Liver (tissue), 9 donors: ENCODE results near the gene GPR132. TPM values are rescaled to one million over a fixed set of nuclear protein-coding genes. Genes with fewer than 3 reads are reported as not detected.

ENCODE experiments used
- DNase-seq: peaks from one replicate; pipeline ENCODE4 v3.0.0-alpha.2; 2017; ENCODE audit warnings: low spot score
- H3K27ac ChIP-seq, 2 donors: one replicate each; pipeline ENCODE4 v1.7.0; 2013; ENCODE audit warnings: inconsistent platforms in 2 of 2, low read length in 2 of 2, control low read depth in 1 of 2, low read depth in 1 of 2, mild to moderate bottlenecking in 1 of 2
- H3K27me3 ChIP-seq, 4 donors: one replicate each; pipeline versions ENCODE4 v1.6.1 to v1.7.0; 2013; ENCODE audit warnings: low read length in 3 of 4, inconsistent platforms in 1 of 4, mild to moderate bottlenecking in 1 of 4, moderate library complexity in 1 of 4; ENCODE audit not compliant: control insufficient read depth in 4 of 4, insufficient read depth in 4 of 4
- H3K36me3 ChIP-seq, 4 donors: one replicate each; pipeline versions ENCODE4 v1.6.1 to v1.7.0; 2013; ENCODE audit warnings: low read length in 3 of 4, mild to moderate bottlenecking in 3 of 4, low read depth in 1 of 4, moderate library complexity in 1 of 4; ENCODE audit not compliant: control insufficient read depth in 4 of 4, insufficient read depth in 3 of 4
- H3K4me1 ChIP-seq, 4 donors: one replicate each; pipeline versions ENCODE4 v1.6.1 to v1.7.0; 2013; ENCODE audit warnings: low read length in 3 of 4, mild to moderate bottlenecking in 3 of 4, moderate library complexity in 1 of 4; ENCODE audit not compliant: control insufficient read depth in 4 of 4, insufficient read depth in 4 of 4
- H3K4me3 ChIP-seq, 3 donors: one replicate each; pipeline versions ENCODE4 v1.6.1 to v1.7.0; 2013; ENCODE audit warnings: low read length in 3 of 3, control low read depth in 1 of 3, low read depth in 1 of 3, mild to moderate bottlenecking in 1 of 3
- H3K9ac ChIP-seq, 2 donors: one replicate each; pipeline ENCODE4 v1.7.0; 2013; ENCODE audit warnings: low read length in 2 of 2, mild to moderate bottlenecking in 2 of 2, moderate library complexity in 2 of 2, control low read depth in 1 of 2, low read depth in 1 of 2
- H3K9me3 ChIP-seq, 4 donors: one replicate each; pipeline versions ENCODE4 v1.6.1 to v1.7.0; 2013; ENCODE audit warnings: low read length in 3 of 4; ENCODE audit not compliant: control insufficient read depth in 4 of 4
- CTCF ChIP-seq: fragments of 150-350 bp; IDR thresholded peaks from 2 replicates; pipeline ENCODE4 v1.5.1; 2017; ENCODE audit warnings: improper control_type of control experiment, low read depth, low read length; ENCODE audit not compliant: missing input control
- EGR1 ChIP-seq, 2 donors: IDR thresholded peaks; 2 replicates each; pipeline ENCODE4 v1.6.1; 2016 to 2018; ENCODE audit warnings: antibody characterized with exemption in 2 of 2, low read depth in 2 of 2
- FOXA2 ChIP-seq: IDR thresholded peaks from 2 replicates; pipeline ENCODE4 v1.6.1; 2016; ENCODE audit warnings: antibody characterized with exemption
- HNF4A ChIP-seq, 2 donors: conservative IDR thresholded peaks; 2 replicates each; pipeline ENCODE4 v1.6.1; 2016; ENCODE audit warnings: antibody characterized with exemption in 2 of 2, mild to moderate bottlenecking in 2 of 2
- MAX ChIP-seq: IDR thresholded peaks from 2 replicates; pipeline ENCODE4 v1.6.1; 2016; ENCODE audit warnings: antibody characterized with exemption
- REST ChIP-seq: IDR thresholded peaks from 2 replicates; pipeline ENCODE4 v1.6.1; 2016; ENCODE audit warnings: antibody characterized with exemption, mild to moderate bottlenecking
- RXRA ChIP-seq, 2 donors: IDR thresholded peaks; 2 replicates each; pipeline ENCODE4 v1.6.1; 2017 to 2018; ENCODE audit warnings: antibody characterized with exemption in 2 of 2, mild to moderate bottlenecking in 1 of 2
- WGBS: extraction: QIAGEN DNeasy Blood & Tissue Kit; methylation state at CpG from one replicate; pipeline ENCODE4 v1.1.7; 2013; 5-methylcytosine and 5-hydroxymethylcytosine counted together
- polyA plus RNA-seq, 2 donors: library from polyadenylated mRNA; stranded (reverse) in 1 of 2; unstranded in 1 of 2; fragments of 200-250 nt in 1 of 2; fragments of >200 nt in 1 of 2; fragmentation: Nextera tagmentation in 1 of 2; extraction: Ambion mirVana in 1 of 2; gene quantifications; one replicate each; pipeline versions ENCODE4 v1.2.1 to v1.2.3, GENCODE V29; 2013 to 2015
- total RNA-seq, 2 donors: library from RNA; depleted of rRNA; stranded (reverse); fragments of >200 nt; gene quantifications; one replicate each; pipeline ENCODE4 v1.2.3, GENCODE V29; 2014
- donor health status: healthy.
- donor health status: healthy.
- donor health status: healthy.
- donor health status: healthy.
- donor health status: healthy.

GPR132 gene
- total and polyA plus RNA-seq, 4 donors: 0.32 to 1.2 (median 0.75) TPM

- 12% methylated on average over 20 of the region's 20 CpGs for WGBS
- Histone ChIP-seq H3K9ac (peak overlapping the region; percentile 83 to 87), H3K4me1 (peaks cover 7 to 19% (median 14%) of the 10 kb centered on the region in 4 donors), H3K27me3 (no peaks in the 10 kb centered on the region), H3K36me3 (no peaks in the 10 kb centered on the region), H3K9me3 (no peaks in the 10 kb centered on the region), H3K27ac (peak overlapping the region; percentile 69), H3K4me3 (peak overlapping the region; percentile 74 to 91 (median 86))
- no peak for TF ChIP-seq CTCF
- peak in 1 of 2 donors; percentile 8 for TF ChIP-seq HNF4A (conservative IDR thresholded peaks at IDR 0.05)
- peak in 1 of 2 donors; percentile 29 for TF ChIP-seq RXRA (IDR thresholded peaks at IDR 0.05)
- TF ChIP-seq MAX: no peak
- DNase-seq: peak; percentile 51
These were observed 43.5 kb downstream of the GPR132 start for GRCh38 chr14:105021656-105022275.

GRCh38 chr14:105020815-105021655 is 44.2 kb downstream of the GPR132 start, which contains the start of gene CDCA4:
Gene CDCA4, minus strand, starts transcription at chr14:105021083. Its CDS starts 9,154 bp downstream, at chr14:105011929.
- Histone ChIP-seq H3K27me3 (no peaks in the 10 kb centered on the region), H3K9ac (peak within 1 kb of the TSS; percentile 85 to 87), H3K4me1 (peaks cover 7 to 19% (median 14%) of the 10 kb centered on the region in 4 donors), H3K9me3 (no peaks in the 10 kb centered on the region), H3K4me3 (peak within 1 kb of the TSS; percentile 86 to 98 (median 91)), H3K27ac (peak within 1 kb of the TSS; percentile 69), H3K36me3 (no peaks in the 10 kb centered on the region)
- TF ChIP-seq EGR1 (IDR thresholded peaks at IDR 0.05; ENCODE audit: low read depth in 2 of 2): peak in 1 of 2 donors; percentile 62
- peak; percentile 12 to 14 for TF ChIP-seq HNF4A (conservative IDR thresholded peaks at IDR 0.05)
- TF ChIP-seq FOXA2: no peak
- TF ChIP-seq RXRA (IDR thresholded peaks at IDR 0.05): no peak
- TF ChIP-seq REST: no peak
- no peak for TF ChIP-seq CTCF
- WGBS: under 1% methylated on average over 115 of the region's 115 CpGs
- peak; percentile 99 for DNase-seq
